GM23338 (cell line): ENCODE results near the gene CFAP53. TPM values are rescaled to one million over a fixed set of nuclear protein-coding genes. Genes with fewer than 3 reads are reported as not detected.

Source experiments
- ATAC-seq: fragments of 200-7000 bp; cut with Tn5 transposase; 3 replicates; pipeline ENCODE4 v1.9.1; 2020
- DNase-seq: peaks from one replicate; pipeline ENCODE4 v3.0.0-alpha.2; 2015; ENCODE audit warnings: low spot score
- H2AFZ ChIP-seq: fragments of 200-600 bp; sonication (generic); 2 replicates; pipeline ENCODE4 v1.8.0; 2016; ENCODE audit warnings: antibody characterized with exemption, mild to moderate bottlenecking, moderate library complexity
- H3F3A ChIP-seq: fragments of 200-600 bp; sonication (generic); replicated peaks from 2 replicates; pipeline ENCODE4 v1.8.0; 2017; ENCODE audit warnings: antibody characterized with exemption, mixed run types, low read depth
- H3K27ac ChIP-seq: fragments of 200-600 bp; sonication (generic); 2 replicates; pipeline ENCODE4 v1.6.1; 2016; ENCODE audit warnings: low read depth
- H3K27me3 ChIP-seq: fragments of 200-600 bp; sonication (generic); 2 replicates; pipeline ENCODE4 v1.8.0; 2016; ENCODE audit warnings: mild to moderate bottlenecking, mixed run types, moderate library complexity; ENCODE audit not compliant: insufficient read depth
- H3K36me3 ChIP-seq: fragments of 200-600 bp; sonication (generic); 2 replicates; pipeline ENCODE4 v1.8.0; 2016; ENCODE audit warnings: mild to moderate bottlenecking; ENCODE audit not compliant: insufficient read depth
- H3K4me1 ChIP-seq: fragments of 200-600 bp; sonication (generic); 2 replicates; pipeline ENCODE4 v1.8.0; 2016; ENCODE audit warnings: mild to moderate bottlenecking, moderate library complexity; ENCODE audit not compliant: insufficient read depth
- H3K4me2 ChIP-seq: fragments of 200-600 bp; sonication (generic); 2 replicates; pipeline ENCODE4 v1.7.1; 2017; ENCODE audit warnings: mixed run types
- H3K4me3 ChIP-seq: fragments of 200-600 bp; sonication (generic); 2 replicates; pipeline ENCODE4 v1.6.1; 2016; ENCODE audit warnings: mixed run types
- H3K79me2 ChIP-seq: fragments of 200-600 bp; sonication (generic); replicated peaks from 2 replicates; pipeline ENCODE4 v1.8.0; 2017; ENCODE audit warnings: mild to moderate bottlenecking; ENCODE audit not compliant: insufficient read depth
- H3K9me2 ChIP-seq: fragments of 200-600 bp; sonication (generic); 2 replicates; pipeline ENCODE4 v1.8.0; 2017; ENCODE audit not compliant: insufficient read depth
- H4K20me1 ChIP-seq: fragments of 200-600 bp; sonication (generic); replicated peaks from 2 replicates; pipeline ENCODE4 v1.8.0; 2017; ENCODE audit warnings: mild to moderate bottlenecking; ENCODE audit not compliant: insufficient read depth
- H3K27ac Mint-ChIP-seq: 2 replicates; pipeline ENCODE4 v1.8.0; 2020; ENCODE audit warnings: inconsistent platforms, mild to moderate bottlenecking, moderate library complexity, mixed read lengths
- H3K27me3 Mint-ChIP-seq: 3 replicates; pipeline ENCODE4 v1.8.0; 2022; ENCODE audit warnings: low read depth, mild to moderate bottlenecking, moderate library complexity, mixed read lengths, inconsistent platforms; ENCODE audit not compliant: insufficient read depth, poor library complexity
- H3K36me3 Mint-ChIP-seq: 3 replicates; pipeline ENCODE4 v1.8.0; 2021; ENCODE audit warnings: low read depth, mild to moderate bottlenecking, inconsistent platforms, moderate library complexity, mixed read lengths
- H3K4me1 Mint-ChIP-seq: 3 replicates; pipeline ENCODE4 v1.8.0; 2020; ENCODE audit warnings: mild to moderate bottlenecking, inconsistent platforms, mixed read lengths
- H3K4me3 Mint-ChIP-seq: 3 replicates; pipeline ENCODE4 v1.8.0; 2021; ENCODE audit warnings: moderate library complexity, mild to moderate bottlenecking, inconsistent platforms, mixed read lengths
- H3K9me3 Mint-ChIP-seq: 3 replicates; pipeline ENCODE4 v1.8.0; 2020; ENCODE audit warnings: moderate library complexity, mild to moderate bottlenecking, inconsistent platforms, mixed read lengths
- CREB1 ChIP-seq: fragments of 250-450 bp; sonication (Bioruptor Pico); IDR thresholded peaks from 2 replicates; pipeline ENCODE4 v1.5.0; 2020; ENCODE audit warnings: low read depth, mild to moderate bottlenecking, moderate library complexity
- EZH2 ChIP-seq: fragments of 200-600 bp; sonication (generic); IDR thresholded peaks from one replicate; pipeline ENCODE4 v1.8.0; 2017; ENCODE audit warnings: antibody characterized with exemption, mild to moderate bottlenecking, low read depth; ENCODE audit not compliant: unreplicated experiment
- EZH2phosphoT487 ChIP-seq: fragments of 200-600 bp; sonication (generic); IDR thresholded peaks from one replicate; pipeline ENCODE4 v1.8.1; 2018; ENCODE audit warnings: antibody characterized with exemption; ENCODE audit not compliant: unreplicated experiment
- NANOG ChIP-seq: IDR thresholded peaks from 2 replicates; pipeline ENCODE4 v1.6.1; 2016; ENCODE audit warnings: antibody characterized with exemption, borderline replicate concordance
- POLR2AphosphoS5 ChIP-seq: IDR thresholded peaks from 2 replicates; pipeline ENCODE4 v1.6.1; 2016; ENCODE audit warnings: antibody characterized with exemption, low read depth
- STAT1 ChIP-seq: IDR thresholded peaks from one replicate; pipeline ENCODE4 v1.6.1; 2016; ENCODE audit warnings: antibody characterized with exemption; ENCODE audit not compliant: unreplicated experiment
- ZNF331 ChIP-seq: fragments of 250-450 bp; sonication (Bioruptor Pico); IDR thresholded peaks from 2 replicates; pipeline ENCODE4 v1.5.0; 2020; ENCODE audit warnings: low read depth, mild to moderate bottlenecking, moderate library complexity
- ZNF462 ChIP-seq: fragments of 250-450 bp; sonication (Bioruptor Pico); IDR thresholded peaks from 2 replicates; pipeline ENCODE4 v1.5.0; 2020; ENCODE audit warnings: mild to moderate bottlenecking, moderate library complexity
- polyA plus RNA-seq: library from polyadenylated mRNA; unstranded; fragments of >200 nt; fragmentation: Nextera tagmentation; extraction: Ambion mirVana; gene quantifications from 2 replicates; pipeline ENCODE4 v1.2.1, GENCODE V29; 2016
- total RNA-seq: library from RNA; depleted of rRNA; stranded (reverse); fragments of >200 nt; shearing (Covaris generic); gene quantifications from 2 replicates; pipeline ENCODE4 v1.2.3, GENCODE V29; 2014
- TF ChIP-seq, protein P1 (sequence below), 2 experiments: fragments of 200-600 bp in 1 of 2; sonication (generic) in 1 of 2; conservative IDR thresholded peaks; 2 replicates each; pipeline versions ENCODE4 v1.5.1 to v1.6.1; 2016 to 2017; ENCODE audit warnings: antibody characterized with exemption in 2 of 2, low read depth in 2 of 2, mild to moderate bottlenecking in 2 of 2, moderate library complexity in 1 of 2
- TF ChIP-seq, protein P2 (sequence below): IDR thresholded peaks from 2 replicates; pipeline ENCODE4 v1.6.1; 2016; ENCODE audit warnings: antibody characterized with exemption
- TF ChIP-seq, protein P3 (sequence below): IDR thresholded peaks from one replicate; pipeline ENCODE4 v1.6.1; 2018; ENCODE audit warnings: antibody characterized with exemption; ENCODE audit not compliant: unreplicated experiment

The CFAP53 gene
- total and polyA plus RNA-seq, 2 experiments from 2014 or later = 0.71 TPM; not detected in 1

DNA sequence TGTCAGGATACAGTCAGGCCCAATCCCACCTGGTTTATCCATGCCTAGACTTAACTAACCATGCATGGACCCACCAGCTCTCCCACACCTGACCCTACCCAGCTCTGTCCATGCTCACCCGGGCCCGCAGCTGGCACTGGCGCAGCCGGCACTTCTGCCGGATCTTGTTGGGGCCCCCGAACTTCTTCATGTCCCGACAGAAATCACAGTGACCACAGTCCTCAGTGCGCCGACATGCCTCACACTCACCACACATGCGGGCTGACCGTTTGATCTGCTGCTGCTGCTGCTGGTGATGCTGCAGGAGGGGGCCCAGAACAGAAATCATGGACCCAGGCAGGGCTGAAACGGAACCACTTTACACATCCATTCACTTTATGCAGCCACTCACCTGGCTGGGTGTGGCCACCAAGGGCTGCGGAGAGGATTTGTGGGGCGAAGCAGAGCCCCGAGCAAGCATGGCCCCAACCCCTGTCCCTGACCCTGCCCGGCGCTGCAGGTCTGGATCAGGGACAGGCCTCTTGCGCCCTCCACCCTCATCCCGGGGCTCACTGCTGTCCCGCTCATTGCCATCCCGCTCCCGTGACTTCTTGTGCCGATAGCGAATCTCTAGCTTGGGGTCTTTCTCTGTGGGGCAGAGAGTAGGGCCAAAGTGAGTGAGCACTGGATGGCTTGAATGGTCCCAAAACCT, 19.5 kb upstream of the CFAP53 start:
- no peak overlapping the region for H2AFZ ChIP-seq
- no peak overlapping the region for H3K27ac ChIP-seq
- peak overlapping the region; percentile 93; the same call in 1 of the 2 replicates for H3K4me2 ChIP-seq
- H3K27me3 ChIP-seq = no peaks in the 10 kb centered on the region
- Mint-ChIP-seq H3K27ac (no peak overlapping the region; the same call in 1 of the 2 replicates), H3K4me1 (peaks cover 11% of the 10 kb centered on the region), H3K27me3 (peaks cover 18% of the 10 kb centered on the region), H3K4me3 (peak overlapping the region; percentile 99), H3K9me3 (no peaks in the 10 kb centered on the region; the same call in 2 of the 3 replicates), H3K36me3 (peaks cover 39% of the 10 kb centered on the region)
- no peaks in the 10 kb centered on the region for H3K9me2 ChIP-seq
- DNase-seq (no peak), ATAC-seq (no peak)
- no peaks in the 10 kb centered on the region for H3K36me3 ChIP-seq
- H3K4me3 ChIP-seq = 0 out of 2 replicates have a peak overlapping the region, but pooled peaks have one; percentile 81
- no peaks in the 10 kb centered on the region for H4K20me1 ChIP-seq
- no peak for TF ChIP-seq EZH2phosphoT487
- no peak for TF ChIP-seq POLR2AphosphoS5
- TF ChIP-seq ZNF462 = no peak
- TF ChIP-seq, protein P1, sequence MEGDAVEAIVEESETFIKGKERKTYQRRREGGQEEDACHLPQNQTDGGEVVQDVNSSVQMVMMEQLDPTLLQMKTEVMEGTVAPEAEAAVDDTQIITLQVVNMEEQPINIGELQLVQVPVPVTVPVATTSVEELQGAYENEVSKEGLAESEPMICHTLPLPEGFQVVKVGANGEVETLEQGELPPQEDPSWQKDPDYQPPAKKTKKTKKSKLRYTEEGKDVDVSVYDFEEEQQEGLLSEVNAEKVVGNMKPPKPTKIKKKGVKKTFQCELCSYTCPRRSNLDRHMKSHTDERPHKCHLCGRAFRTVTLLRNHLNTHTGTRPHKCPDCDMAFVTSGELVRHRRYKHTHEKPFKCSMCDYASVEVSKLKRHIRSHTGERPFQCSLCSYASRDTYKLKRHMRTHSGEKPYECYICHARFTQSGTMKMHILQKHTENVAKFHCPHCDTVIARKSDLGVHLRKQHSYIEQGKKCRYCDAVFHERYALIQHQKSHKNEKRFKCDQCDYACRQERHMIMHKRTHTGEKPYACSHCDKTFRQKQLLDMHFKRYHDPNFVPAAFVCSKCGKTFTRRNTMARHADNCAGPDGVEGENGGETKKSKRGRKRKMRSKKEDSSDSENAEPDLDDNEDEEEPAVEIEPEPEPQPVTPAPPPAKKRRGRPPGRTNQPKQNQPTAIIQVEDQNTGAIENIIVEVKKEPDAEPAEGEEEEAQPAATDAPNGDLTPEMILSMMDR (conservative IDR thresholded peaks at IDR 0.05; ENCODE audit: low read depth in 2 of 2) = no peak
- no peak for TF ChIP-seq NANOG
- TF ChIP-seq, protein P2, sequence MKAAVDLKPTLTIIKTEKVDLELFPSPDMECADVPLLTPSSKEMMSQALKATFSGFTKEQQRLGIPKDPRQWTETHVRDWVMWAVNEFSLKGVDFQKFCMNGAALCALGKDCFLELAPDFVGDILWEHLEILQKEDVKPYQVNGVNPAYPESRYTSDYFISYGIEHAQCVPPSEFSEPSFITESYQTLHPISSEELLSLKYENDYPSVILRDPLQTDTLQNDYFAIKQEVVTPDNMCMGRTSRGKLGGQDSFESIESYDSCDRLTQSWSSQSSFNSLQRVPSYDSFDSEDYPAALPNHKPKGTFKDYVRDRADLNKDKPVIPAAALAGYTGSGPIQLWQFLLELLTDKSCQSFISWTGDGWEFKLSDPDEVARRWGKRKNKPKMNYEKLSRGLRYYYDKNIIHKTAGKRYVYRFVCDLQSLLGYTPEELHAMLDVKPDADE = no peak
- TF ChIP-seq STAT1 = no peak
- TF ChIP-seq ZNF331 (CRISPR knock-in tag) = no peak
- TF ChIP-seq, protein P3, sequence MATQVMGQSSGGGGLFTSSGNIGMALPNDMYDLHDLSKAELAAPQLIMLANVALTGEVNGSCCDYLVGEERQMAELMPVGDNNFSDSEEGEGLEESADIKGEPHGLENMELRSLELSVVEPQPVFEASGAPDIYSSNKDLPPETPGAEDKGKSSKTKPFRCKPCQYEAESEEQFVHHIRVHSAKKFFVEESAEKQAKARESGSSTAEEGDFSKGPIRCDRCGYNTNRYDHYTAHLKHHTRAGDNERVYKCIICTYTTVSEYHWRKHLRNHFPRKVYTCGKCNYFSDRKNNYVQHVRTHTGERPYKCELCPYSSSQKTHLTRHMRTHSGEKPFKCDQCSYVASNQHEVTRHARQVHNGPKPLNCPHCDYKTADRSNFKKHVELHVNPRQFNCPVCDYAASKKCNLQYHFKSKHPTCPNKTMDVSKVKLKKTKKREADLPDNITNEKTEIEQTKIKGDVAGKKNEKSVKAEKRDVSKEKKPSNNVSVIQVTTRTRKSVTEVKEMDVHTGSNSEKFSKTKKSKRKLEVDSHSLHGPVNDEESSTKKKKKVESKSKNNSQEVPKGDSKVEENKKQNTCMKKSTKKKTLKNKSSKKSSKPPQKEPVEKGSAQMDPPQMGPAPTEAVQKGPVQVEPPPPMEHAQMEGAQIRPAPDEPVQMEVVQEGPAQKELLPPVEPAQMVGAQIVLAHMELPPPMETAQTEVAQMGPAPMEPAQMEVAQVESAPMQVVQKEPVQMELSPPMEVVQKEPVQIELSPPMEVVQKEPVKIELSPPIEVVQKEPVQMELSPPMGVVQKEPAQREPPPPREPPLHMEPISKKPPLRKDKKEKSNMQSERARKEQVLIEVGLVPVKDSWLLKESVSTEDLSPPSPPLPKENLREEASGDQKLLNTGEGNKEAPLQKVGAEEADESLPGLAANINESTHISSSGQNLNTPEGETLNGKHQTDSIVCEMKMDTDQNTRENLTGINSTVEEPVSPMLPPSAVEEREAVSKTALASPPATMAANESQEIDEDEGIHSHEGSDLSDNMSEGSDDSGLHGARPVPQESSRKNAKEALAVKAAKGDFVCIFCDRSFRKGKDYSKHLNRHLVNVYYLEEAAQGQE = no peak
- no peak for TF ChIP-seq EZH2
- TF ChIP-seq CREB1 (CRISPR knock-in tag) = no peak
- no peaks in the 10 kb centered on the region; the same call in 1 of the 2 replicates for H3F3A ChIP-seq
- H3K4me1 ChIP-seq = peaks cover 3% of the 10 kb centered on the region
- peaks cover 10% of the 10 kb centered on the region for H3K79me2 ChIP-seq
